ENCODE data around the gene HYCC2. TPM values are rescaled to one million over a fixed set of nuclear protein-coding genes. Genes with fewer than 3 reads are reported as not detected.
"Not testable (repeated sequence)": the region's sequence is repeated elsewhere in the genome, so short reads cannot be mapped to it uniquely, and the experiment has no call there.

HYCC2 gene
- total RNA-seq, 1 experiment from 2014 or later, result 40.0 TPM

- not testable (repeated sequence) for DNase-seq; H3K27ac ChIP-seq (ENCODE audit: low read length); H3K9me2 ChIP-seq (replicated peaks; ENCODE audit: insufficient read depth, low read length); H3K9ac ChIP-seq (ENCODE audit: low read length); H3K4me2 ChIP-seq (ENCODE audit: low read depth, low read length, poor library complexity, severe bottlenecking); H3K4me1 ChIP-seq (ENCODE audit: low read length); H3K4me3 ChIP-seq (ENCODE audit: low read length); H4K20me1 ChIP-seq (ENCODE audit: insufficient read depth, low read depth, low read length); H3K9me3 ChIP-seq (ENCODE audit: low read length); H2AFZ ChIP-seq (ENCODE audit: low read length); H3K27me3 ChIP-seq (ENCODE audit: low read length)
- peaks cover 70% of the 10 kb centered on the region for H3K79me2 ChIP-seq (ENCODE audit: low read length)
- H3K36me3 ChIP-seq (ENCODE audit: insufficient read depth, low read length), result peaks cover 34% of the 10 kb centered on the region
Measured at GRCh38 chr2:201042451-201042850, 29.0 kb downstream of the HYCC2 start.

- H3K4me2 ChIP-seq (ENCODE audit: low read depth, low read length, poor library complexity, severe bottlenecking), result no peak overlapping the region
- H3K27ac ChIP-seq (ENCODE audit: low read length), result no peak overlapping the region
- no peak overlapping the region for H3K9ac ChIP-seq (ENCODE audit: low read length)
- no peak for DNase-seq
- H3K9me3 ChIP-seq (ENCODE audit: low read length), result no peaks in the 10 kb centered on the region
- no peak overlapping the region for H3K4me3 ChIP-seq (ENCODE audit: low read length)
- no peaks in the 10 kb centered on the region for H3K27me3 ChIP-seq (ENCODE audit: low read length)
- H3K79me2 ChIP-seq (ENCODE audit: low read length), result peaks cover 56% of the 10 kb centered on the region
- no peak overlapping the region for H2AFZ ChIP-seq (ENCODE audit: low read length)
- peaks cover 33% of the 10 kb centered on the region for H3K36me3 ChIP-seq (ENCODE audit: insufficient read depth, low read length)
- H3K4me1 ChIP-seq (ENCODE audit: low read length), result no peaks in the 10 kb centered on the region
- no peaks in the 10 kb centered on the region for H4K20me1 ChIP-seq (ENCODE audit: insufficient read depth, low read depth, low read length)
- H3K9me2 ChIP-seq (replicated peaks; ENCODE audit: insufficient read depth, low read length), result no peaks in the 10 kb centered on the region
Measured at GRCh38 chr2:201040867-201041628, 30.4 kb downstream of the HYCC2 start.

GRCh38 chr2:201038855-201039254, 32.6 kb downstream of the HYCC2 start:
- peaks cover 35% of the 10 kb centered on the region for H3K79me2 ChIP-seq (ENCODE audit: low read length)
- no peak overlapping the region for H3K9ac ChIP-seq (ENCODE audit: low read length)
- H3K4me1 ChIP-seq (ENCODE audit: low read length), result no peaks in the 10 kb centered on the region
- H2AFZ ChIP-seq (ENCODE audit: low read length), result no peak overlapping the region
- H3K4me2 ChIP-seq (ENCODE audit: low read depth, low read length, poor library complexity, severe bottlenecking), result no peak overlapping the region
- no peak overlapping the region for H3K4me3 ChIP-seq (ENCODE audit: low read length)
- no peaks in the 10 kb centered on the region for H3K27me3 ChIP-seq (ENCODE audit: low read length)
- H4K20me1 ChIP-seq (ENCODE audit: insufficient read depth, low read depth, low read length), result no peaks in the 10 kb centered on the region
- DNase-seq, result no peak
- peaks cover 15% of the 10 kb centered on the region for H3K36me3 ChIP-seq (ENCODE audit: insufficient read depth, low read length)
- H3K27ac ChIP-seq (ENCODE audit: low read length), result no peak overlapping the region
- no peaks in the 10 kb centered on the region for H3K9me3 ChIP-seq (ENCODE audit: low read length)
- no peaks in the 10 kb centered on the region for H3K9me2 ChIP-seq (replicated peaks; ENCODE audit: insufficient read depth, low read length)

GRCh38 chr2:201038361-201038760, 33.1 kb downstream of the HYCC2 start:
- not testable (repeated sequence) for H3K4me1 ChIP-seq (ENCODE audit: low read length); DNase-seq; H2AFZ ChIP-seq (ENCODE audit: low read length); H3K27me3 ChIP-seq (ENCODE audit: low read length); H3K9me2 ChIP-seq (replicated peaks; ENCODE audit: insufficient read depth, low read length); H3K27ac ChIP-seq (ENCODE audit: low read length); H3K9ac ChIP-seq (ENCODE audit: low read length); H4K20me1 ChIP-seq (ENCODE audit: insufficient read depth, low read depth, low read length); H3K4me3 ChIP-seq (ENCODE audit: low read length); H3K9me3 ChIP-seq (ENCODE audit: low read length); H3K4me2 ChIP-seq (ENCODE audit: low read depth, low read length, poor library complexity, severe bottlenecking)
- H3K79me2 ChIP-seq (ENCODE audit: low read length), result peaks cover 36% of the 10 kb centered on the region
- peaks cover 12% of the 10 kb centered on the region for H3K36me3 ChIP-seq (ENCODE audit: insufficient read depth, low read length)

- H3K79me2 ChIP-seq (ENCODE audit: low read length), result peaks cover 42% of the 10 kb centered on the region
- H3K9me3 ChIP-seq (ENCODE audit: low read length); H3K4me1 ChIP-seq (ENCODE audit: low read length); H3K9ac ChIP-seq (ENCODE audit: low read length); H4K20me1 ChIP-seq (ENCODE audit: insufficient read depth, low read depth, low read length); H3K27ac ChIP-seq (ENCODE audit: low read length); H3K27me3 ChIP-seq (ENCODE audit: low read length); H2AFZ ChIP-seq (ENCODE audit: low read length); H3K4me2 ChIP-seq (ENCODE audit: low read depth, low read length, poor library complexity, severe bottlenecking); H3K4me3 ChIP-seq (ENCODE audit: low read length); DNase-seq; H3K9me2 ChIP-seq (replicated peaks; ENCODE audit: insufficient read depth, low read length): not testable (repeated sequence)
- H3K36me3 ChIP-seq (ENCODE audit: insufficient read depth, low read length), result peaks cover 12% of the 10 kb centered on the region
Measured at GRCh38 chr2:201034355-201034754, 37.1 kb downstream of the HYCC2 start.

- Histone ChIP-seq H4K20me1 (ENCODE audit: insufficient read depth, low read depth, low read length) (no peaks in the 10 kb centered on the region), H3K79me2 (ENCODE audit: low read length) (peaks cover 50% of the 10 kb centered on the region), H3K27ac (ENCODE audit: low read length) (no peak overlapping the region), H3K9ac (ENCODE audit: low read length) (no peak overlapping the region), H3K4me3 (ENCODE audit: low read length) (no peak overlapping the region), H3K9me2 (replicated peaks; ENCODE audit: insufficient read depth, low read length) (no peaks in the 10 kb centered on the region), H3K36me3 (ENCODE audit: insufficient read depth, low read length) (peaks cover 16% of the 10 kb centered on the region; the same call in 1 of the 2 replicates), H3K4me1 (ENCODE audit: low read length) (no peaks in the 10 kb centered on the region), H3K27me3 (ENCODE audit: low read length) (no peaks in the 10 kb centered on the region), H3K4me2 (ENCODE audit: low read depth, low read length, poor library complexity, severe bottlenecking) (no peak overlapping the region), H3K9me3 (ENCODE audit: low read length) (no peaks in the 10 kb centered on the region), H2AFZ (ENCODE audit: low read length) (no peak overlapping the region)
- no peak for DNase-seq
Measured at GRCh38 chr2:201024518-201024917, 47.0 kb downstream of the HYCC2 start.

- Histone ChIP-seq H3K36me3 (ENCODE audit: insufficient read depth, low read length) (peaks cover 18% of the 10 kb centered on the region; the same call in 1 of the 2 replicates), H3K4me3 (ENCODE audit: low read length) (no peak overlapping the region), H3K4me1 (ENCODE audit: low read length) (no peaks in the 10 kb centered on the region; the same call in 1 of the 2 replicates)
Measured at GRCh38 chr2:201021914-201022313, 49.6 kb downstream of the HYCC2 start.

More at GRCh38 chr2:201021914-201022313, 49.6 kb downstream of the HYCC2 start:
- H2AFZ ChIP-seq (ENCODE audit: low read length), result no peak overlapping the region
- no peak for DNase-seq
- H3K9me2 ChIP-seq (replicated peaks; ENCODE audit: insufficient read depth, low read length), result no peaks in the 10 kb centered on the region
- no peaks in the 10 kb centered on the region for H4K20me1 ChIP-seq (ENCODE audit: insufficient read depth, low read depth, low read length)
- no peaks in the 10 kb centered on the region for H3K27me3 ChIP-seq (ENCODE audit: low read length)
- no peak overlapping the region for H3K27ac ChIP-seq (ENCODE audit: low read length)
- no peak overlapping the region for H3K4me2 ChIP-seq (ENCODE audit: low read depth, low read length, poor library complexity, severe bottlenecking)
- H3K9ac ChIP-seq (ENCODE audit: low read length), result no peak overlapping the region
- H3K9me3 ChIP-seq (ENCODE audit: low read length), result no peaks in the 10 kb centered on the region
- H3K79me2 ChIP-seq (ENCODE audit: low read length), result peaks cover 38% of the 10 kb centered on the region
